Thyroid gland (tissue), 4 donors: ENCODE measurements around the gene GAB3.

Experiments
- POLR2A ChIP-seq, 2 donors: fragments of 450-650 bp; IDR thresholded peaks; one replicate each; pipeline ENCODE4 v1.6.1; 2017; ENCODE audit warnings: antibody characterized with exemption in 2 of 2, mild to moderate bottlenecking in 2 of 2, moderate library complexity in 1 of 2
- TF ChIP-seq, protein P1 (sequence below), 6 experiments: fragments of 200-600 bp in 3 of 6; fragments of 450-650 bp in 3 of 6; sonication (generic) in 3 of 6; IDR thresholded peaks; one replicate each; pipeline ENCODE4 v1.5.1; 2016 to 2019; ENCODE audit warnings: antibody characterized with exemption in 6 of 6, mild to moderate bottlenecking in 2 of 6, inconsistent platforms in 1 of 6, moderate library complexity in 1 of 6

DNA sequence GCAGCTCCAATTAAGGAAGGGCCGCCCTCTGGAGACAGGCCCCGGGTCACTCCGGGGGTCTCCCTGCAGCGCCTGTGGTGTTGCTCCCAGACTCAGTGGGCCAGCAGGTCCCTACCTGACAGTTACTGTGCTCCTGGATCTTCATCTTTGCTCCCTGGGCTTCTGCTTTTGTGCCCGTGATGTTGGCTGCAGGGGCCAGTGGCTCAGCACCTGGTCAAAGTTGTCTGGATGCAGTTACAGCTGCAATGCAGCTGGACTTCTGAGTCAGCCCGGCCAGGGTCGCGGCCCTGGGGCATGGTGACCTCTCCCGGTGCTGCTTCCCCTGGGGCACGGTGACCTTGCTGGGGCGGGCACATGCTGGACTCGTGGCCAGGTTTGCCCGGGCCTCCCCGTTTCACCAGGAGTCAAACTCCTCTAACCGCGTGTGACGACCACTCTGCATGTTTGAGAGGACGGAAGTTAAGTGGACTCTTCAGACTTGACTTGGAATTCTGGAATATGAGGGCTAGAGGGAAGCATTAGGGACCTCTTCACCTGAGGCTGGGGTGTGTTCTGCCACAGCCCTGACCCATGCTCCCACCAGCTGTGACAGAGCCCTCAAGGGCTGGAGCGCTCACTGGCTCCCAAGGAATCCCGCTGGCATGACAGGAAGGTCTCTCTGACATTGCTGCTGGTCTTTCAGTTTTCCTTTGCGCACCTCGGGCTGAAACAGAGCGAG is 101.2 kb downstream of the GAB3 start:
- TF ChIP-seq, protein P1, sequence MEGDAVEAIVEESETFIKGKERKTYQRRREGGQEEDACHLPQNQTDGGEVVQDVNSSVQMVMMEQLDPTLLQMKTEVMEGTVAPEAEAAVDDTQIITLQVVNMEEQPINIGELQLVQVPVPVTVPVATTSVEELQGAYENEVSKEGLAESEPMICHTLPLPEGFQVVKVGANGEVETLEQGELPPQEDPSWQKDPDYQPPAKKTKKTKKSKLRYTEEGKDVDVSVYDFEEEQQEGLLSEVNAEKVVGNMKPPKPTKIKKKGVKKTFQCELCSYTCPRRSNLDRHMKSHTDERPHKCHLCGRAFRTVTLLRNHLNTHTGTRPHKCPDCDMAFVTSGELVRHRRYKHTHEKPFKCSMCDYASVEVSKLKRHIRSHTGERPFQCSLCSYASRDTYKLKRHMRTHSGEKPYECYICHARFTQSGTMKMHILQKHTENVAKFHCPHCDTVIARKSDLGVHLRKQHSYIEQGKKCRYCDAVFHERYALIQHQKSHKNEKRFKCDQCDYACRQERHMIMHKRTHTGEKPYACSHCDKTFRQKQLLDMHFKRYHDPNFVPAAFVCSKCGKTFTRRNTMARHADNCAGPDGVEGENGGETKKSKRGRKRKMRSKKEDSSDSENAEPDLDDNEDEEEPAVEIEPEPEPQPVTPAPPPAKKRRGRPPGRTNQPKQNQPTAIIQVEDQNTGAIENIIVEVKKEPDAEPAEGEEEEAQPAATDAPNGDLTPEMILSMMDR (IDR thresholded peaks at IDR 0.05) = no peak
- TF ChIP-seq POLR2A (IDR thresholded peaks at IDR 0.05) = no peak
